C1 segment of cervical spinal cord (tissue), 14 donors: ENCODE results near the gene P2RX2.

Experiments
- DNase-seq, 14 donors: peaks; one replicate each; lab custom pipeline; 2025; lab: John Stamatoyannopoulos, UW

P2RX2 gene

DNA sequence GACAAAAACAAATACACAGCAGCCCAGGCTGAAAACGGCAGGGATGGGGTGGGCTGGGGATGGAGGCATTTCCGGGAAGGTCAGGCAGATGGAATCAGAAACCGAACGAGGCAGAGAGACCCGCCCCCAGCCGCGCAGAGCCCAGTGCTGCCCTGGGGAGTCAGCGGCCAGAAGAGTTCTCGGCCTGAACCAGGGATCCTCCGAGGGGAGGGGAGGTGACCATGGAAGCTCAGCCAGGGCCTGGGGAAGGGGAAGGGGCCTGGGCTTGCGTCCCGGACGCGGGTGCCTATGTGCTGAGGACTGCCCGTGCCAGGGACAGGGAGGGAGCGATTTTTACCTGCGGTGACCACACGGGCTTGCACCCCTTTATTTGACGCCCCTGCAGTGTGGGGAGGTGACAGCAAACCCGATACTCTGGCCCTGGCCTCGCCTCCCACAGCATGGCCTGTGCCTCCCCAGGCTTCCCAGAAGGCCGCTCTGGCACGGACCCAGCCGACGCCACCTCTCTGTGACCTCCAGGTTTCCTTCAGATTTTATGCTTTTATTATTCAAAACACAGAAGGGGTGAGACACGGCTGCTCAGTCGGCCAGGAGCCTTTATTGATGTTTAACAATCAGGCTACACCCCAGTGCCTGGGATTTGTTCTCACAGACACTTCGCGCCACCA is 15.9 kb upstream of the P2RX2 start:
- no peak for DNase-seq

DNA sequence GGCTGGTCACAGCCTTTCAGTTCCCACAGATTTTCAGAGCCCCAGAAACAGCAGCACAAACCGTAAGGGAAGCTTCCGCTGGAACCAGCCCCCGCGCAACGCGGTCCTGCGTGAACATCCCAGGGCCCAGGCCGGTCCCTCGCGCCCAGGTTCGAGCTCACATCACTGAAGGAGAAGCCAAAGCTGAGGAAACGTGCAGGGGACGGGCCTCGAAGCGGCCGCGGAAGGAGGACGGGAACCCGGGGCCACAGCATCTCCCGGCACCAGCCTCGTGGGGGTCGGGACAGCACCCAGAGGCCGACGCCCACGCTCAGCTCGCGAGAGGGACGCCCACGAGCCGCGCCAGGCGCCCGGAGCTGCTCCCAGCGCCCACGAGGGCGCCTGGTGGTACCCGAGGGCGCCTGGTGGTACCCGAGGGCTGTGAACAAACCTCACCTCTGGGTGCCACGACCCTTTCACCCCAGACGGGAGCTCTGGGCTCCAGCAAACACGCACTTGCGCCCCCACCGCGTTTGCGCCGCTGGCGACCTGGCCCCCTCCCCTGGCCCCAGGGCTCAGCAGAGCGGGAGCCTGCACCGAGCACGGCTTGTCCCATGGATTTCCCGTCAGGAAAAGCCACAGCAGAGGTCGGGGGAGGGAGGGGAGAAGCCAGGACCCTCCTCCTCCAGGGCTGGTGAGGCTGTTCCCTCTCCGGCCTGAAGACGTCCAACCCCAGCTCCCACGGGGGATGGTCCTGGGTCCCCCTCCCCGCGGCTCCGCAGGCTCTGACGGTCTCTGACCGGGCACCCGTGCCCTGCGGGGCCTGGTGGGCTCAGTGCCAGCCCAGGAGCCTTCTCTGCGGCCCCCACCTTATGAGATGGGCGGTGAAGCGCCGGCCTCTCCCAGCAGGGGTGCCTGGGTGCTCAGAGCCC is 15.1 kb upstream of the P2RX2 start:
- DNase-seq: no peak

DNA sequence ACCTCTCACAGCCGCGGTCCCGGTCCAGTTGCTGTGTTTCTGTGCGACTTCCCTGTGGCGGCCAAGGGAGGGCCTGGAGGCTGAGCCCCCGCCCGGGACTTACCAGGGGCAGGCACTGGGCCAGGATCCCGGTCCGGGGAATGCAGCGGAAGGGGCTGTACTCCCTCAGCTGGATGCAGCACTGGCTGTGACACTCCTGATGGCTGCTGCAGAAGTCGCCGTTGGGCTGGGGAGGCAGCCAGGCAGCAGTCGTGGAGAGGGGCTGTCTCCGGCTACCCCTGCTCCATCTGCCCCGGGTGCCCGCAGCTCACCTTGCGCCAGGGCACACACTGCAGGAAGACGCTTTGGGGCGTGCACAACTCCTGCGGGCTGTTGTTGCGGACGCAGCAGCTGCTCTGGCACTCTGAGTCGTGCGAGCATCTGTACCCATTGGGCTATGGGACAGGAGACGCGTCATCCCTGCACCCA is 14.4 kb upstream of the P2RX2 start:
- DNase-seq: no peak

DNA sequence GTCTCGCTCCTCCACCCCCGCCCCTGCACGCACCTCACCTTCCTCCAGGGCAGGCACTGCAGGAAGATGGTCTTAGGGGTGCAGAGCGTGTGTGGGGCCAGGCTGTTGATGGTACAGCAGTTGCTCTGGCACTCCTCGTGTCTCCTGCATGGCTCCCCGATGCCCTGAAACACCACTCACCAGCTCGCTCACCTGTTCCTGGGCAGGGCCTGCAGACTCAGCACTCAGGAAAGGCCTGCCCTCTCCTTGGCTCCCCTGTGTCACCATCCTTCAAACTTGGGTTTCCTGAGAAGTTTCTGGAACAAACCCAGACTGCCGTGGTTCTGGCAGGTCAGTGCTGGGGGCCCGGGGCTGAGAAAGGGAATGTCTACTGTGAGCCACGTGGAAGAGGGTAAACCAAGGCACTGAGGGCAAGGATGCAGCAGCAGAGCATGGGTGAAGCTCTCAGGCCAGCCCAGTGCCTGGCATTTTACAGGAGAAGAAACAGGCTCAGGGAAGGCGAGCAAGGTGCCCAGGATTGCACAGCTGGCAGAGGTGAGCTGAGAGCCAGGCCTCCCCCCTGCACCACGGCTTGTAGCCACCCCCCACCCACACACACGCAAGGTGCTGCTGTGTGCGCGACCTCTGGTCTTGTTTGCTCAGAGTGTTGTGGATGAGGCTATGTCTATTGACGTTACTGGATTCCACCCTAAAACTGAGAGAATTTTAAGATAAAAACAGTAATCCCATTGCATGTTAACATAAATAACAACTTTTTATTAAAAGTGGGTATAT is 13.7 kb upstream of the P2RX2 start:
- DNase-seq: no peak

DNA sequence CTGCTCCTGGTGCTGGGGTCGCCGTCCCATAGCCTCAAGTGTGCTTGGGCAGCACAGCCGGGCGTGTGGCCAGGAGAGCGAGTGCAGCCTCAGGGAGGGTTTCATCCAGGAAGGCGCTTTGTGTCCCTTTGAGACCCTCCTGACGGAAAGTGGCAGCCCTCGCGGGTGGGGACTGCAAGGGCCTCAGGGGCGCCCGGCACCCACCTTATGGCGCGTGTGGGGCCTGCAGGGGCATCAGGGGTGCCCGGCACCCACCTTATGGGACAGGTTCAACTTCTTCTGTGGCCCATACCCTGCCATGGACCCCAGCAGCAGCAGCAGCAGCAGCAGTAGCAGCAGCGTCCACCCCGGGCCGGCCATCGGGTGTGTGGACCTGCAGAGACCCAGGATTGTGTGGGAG is 12.7 kb upstream of the P2RX2 start:
- DNase-seq: no peak

DNA sequence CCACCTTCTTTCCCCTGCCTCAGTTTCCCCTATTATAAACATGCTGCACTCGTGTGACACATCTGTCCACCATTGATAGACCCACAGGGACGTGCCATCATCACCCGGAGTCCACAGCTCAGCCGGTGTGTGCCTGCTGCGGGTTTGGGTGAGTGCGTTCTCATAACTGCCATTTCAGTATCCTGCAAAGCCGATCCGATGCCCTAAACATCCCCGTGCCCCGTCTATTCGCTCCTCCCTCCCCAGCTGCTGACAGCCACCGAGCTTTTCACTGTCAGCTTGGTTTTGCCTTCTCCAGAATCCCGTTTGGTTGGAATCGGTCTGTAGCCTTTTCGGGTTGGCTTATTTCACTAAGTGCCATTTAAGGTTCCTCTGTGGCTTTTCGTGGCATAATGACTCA is 12.1 kb upstream of the P2RX2 start:
- no peak for DNase-seq

DNA sequence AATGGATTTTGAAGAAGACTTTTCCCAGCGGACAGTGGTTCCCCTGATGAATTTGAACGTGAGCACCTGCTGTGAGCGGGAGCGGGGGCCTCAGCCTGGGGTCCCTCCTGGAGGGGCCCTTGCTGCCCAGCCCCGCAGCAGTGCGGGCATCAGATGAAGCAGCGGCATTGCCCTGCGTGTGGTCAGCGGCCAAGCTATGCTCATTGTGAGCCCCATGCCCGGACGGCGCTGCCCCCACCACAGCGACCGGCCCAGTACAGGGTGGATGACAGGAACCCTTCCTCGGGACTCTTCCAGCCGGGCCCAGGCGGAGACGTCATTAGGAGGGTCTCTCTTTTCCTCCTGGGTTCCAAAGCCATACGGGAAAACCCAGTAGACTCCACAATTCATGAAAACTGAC is 11.6 kb upstream of the P2RX2 start:
- no peak for DNase-seq

DNA sequence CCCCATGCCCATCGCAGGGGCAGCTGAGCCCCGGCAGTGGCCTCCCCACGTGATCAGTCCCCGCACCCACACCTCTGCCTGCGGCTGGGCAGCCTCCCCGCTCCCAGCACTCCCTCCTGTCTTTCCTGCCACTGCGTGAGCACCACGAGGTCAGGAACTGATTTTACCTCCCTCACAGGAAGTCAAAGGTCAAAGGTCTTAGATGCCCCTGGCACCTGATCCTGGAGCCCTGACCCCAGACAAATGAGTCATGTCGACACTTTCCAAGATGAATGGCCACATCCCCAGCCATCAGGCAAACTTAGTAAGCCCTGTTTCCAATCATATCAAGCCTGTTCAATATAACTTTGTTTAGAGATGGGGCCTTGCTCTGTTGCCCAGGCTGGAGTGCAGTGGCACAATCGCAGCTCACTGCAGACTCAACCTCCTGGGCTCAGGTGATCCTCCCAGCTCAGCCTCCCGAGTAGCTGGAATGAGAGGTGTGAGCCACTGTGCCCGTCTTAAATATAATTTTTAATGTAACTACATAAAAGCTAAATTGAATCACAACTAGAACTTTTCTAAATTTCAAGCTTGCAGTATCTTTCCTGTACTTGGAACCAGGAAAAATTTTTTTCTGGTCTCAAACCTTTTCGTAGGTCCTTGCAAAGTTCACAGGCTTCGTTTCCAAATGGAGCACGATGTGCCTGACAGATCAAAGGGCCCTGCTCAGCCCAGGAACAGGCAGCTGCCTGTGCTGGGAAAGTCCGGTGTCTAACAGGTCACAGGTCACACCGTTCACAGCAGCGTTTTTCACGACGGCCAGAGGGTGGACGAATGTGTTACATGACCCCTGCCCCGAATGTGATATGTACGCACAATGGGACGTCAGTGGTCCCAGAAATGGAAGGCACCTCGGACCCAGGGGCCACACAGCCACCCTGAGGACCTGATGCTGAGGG is 10.1 kb upstream of the P2RX2 start:
- DNase-seq: no peak

DNA sequence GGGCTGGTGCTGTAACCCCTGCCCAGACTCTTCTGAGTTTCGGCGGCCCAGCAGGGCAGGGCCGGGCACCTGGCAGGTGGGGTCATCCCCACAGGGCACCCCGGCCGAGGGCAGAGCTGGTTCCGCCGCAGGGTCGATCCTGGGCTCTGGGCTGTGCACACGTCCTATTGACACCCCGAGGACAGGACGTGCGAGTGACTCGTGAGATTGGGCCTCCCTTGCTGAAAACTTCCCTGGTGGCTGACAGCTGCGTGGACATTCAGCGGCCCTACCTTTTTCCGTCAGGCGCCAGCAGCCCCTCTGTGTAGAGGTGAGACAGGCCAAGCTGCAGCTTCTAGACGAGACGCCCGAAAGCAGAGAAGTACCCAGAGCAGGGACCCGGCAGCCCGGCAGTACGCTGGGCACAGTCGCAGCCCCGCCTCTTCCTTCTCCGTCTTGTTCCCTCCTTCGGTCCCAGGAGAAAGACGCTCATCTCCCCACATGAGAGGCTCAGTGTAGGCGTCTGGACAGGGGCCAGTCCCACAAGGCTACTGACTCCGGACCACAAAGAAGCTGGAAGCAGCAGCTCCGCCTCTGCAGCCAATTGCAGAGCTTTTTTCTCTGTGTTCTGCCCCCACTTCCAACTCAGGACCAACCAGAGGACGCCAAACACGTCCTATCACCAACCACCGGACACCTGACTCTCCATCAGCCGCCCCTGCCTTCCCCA is 8.4 kb upstream of the P2RX2 start, which contains the start of gene LRCOL1:
Gene LRCOL1 (minus strand): TSS at position 532 of the 709 bp plus-strand sequence. CDS start 4,331 bp downstream, outside the sequence.
- peak in 1 of 14 donors; percentile 5 for DNase-seq

DNA sequence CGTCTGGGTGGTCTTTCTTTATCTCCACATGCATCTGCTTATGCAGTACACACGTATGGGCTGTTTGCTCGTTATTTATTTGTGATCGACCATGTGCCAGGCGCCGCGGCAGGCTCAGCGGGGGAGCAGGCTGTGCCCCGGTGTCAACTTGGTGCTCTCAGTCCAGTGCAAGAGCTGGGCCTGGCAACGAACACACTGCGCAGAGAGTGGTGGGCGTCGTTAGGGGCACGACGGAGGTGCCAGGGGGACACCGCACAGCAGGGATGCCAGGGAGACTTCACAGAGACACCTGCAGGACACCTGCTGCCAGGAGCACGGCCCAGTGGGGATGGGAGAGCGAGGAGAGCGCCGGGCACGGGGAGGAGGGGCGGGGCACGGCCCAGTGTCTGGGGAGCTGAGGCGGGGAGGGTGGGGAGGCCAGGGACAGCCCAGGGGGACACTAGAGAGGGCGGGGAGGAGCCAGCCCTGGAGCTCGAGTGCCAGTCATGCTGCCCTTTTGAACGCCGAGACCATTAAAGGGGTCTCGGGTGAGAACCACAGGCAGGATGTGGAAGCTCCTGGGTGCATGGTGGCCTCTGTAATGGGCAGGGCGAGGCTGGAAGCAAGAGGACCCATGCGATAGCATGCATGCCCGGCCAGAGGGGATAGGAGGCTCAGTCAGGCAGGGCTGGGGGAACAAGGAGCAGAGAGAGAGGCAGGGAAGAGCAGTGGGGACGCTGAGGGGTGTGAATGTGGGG is 7.5 kb upstream of the P2RX2 start:
- no peak for DNase-seq

DNA sequence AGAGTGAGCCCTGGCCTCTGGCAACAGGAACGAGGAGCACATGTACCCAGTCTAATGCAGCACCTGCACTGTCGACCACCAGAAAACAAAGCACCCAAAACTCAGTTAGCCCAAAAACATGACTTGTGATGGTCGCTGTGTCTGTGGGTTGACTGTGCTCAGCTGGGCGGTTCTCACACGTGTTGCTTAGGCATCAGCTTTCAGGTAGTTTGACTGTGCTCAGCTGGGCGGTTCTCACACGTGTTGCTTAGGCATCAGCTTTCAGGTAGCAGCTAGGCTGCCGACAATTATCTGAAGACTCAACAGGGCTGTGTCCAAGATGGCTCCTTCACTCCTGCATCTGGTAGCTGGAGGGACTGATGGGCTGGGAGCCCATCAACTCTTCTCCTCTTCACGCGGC is 7.0 kb upstream of the P2RX2 start:
- DNase-seq: no peak

DNA sequence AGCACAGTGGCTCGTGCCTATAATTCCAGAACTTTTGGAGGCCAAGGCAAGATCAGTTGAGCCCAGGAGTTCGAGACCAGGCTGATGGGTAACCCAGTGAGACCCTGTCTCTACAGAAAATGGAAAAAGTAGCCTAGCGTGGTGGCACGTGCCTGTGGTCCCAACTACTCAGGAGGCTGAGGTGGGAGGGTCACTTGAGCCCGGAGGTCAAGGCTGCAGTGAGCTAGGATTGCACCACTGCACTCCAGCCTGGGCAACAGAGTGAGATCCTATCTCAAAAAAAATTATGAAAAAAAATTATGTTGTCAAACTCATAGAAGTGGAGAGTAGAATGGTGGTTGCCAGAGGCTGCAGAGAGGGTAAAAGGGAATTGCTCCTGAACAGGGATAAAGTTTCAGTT is 4.5 kb upstream of the P2RX2 start:
- DNase-seq: no peak

DNA sequence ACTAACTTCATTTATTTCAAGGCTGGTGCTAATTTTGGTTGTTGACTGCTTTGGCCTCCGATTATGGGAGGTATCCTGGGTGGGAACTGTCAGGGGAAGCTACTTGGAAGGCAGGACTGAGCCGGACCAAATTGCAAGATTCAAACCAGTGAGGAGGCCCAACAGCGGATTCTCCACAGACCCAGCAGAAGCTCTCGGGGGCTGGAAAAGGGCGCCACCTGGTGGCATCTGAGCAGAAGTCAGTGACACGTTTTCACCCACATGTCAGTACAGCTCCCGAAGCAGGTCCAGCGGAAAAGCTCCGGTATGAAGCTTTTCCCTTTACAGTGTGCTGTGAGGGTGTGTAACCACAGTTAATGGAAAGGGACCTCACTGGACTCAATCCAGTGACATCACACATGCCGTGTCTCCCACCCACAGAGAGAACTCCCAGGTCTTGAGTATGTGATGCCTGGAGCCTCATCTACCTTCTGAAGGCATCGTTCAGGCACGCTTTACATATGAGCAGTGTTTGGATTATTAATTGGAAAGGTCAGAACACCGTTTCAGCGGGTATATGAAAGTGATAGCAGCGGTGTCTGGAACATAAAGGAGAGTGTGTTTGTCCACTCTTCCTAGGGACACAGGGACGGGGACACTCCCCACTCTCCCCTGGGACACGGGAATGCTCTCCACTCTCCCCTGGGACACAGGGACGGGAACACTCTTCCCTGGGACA is 3.6 kb upstream of the P2RX2 start:
- DNase-seq: peak; percentile 8 to 79 (median 41)

DNA sequence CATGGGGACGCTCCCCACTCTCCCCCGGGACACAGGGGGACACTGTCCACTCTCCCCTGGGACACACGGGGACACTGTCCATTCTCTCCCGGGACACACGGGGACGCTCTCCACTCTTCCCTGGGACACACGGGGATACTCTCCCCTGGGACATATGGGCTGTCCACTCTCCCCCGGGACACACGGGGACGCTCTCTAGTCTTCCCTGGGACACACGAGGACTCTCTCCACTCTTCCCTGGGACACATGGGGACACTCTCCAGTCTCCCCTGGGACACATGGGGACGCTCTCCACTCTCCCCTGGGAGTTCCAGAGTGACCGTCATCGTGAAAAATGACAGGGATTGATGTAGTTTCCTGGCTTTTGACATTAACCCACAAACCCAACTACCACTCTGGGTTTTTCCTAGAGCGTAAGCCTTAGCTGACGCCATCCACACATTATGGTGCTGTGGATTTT is 3.0 kb upstream of the P2RX2 start:
- DNase-seq: no peak

DNA sequence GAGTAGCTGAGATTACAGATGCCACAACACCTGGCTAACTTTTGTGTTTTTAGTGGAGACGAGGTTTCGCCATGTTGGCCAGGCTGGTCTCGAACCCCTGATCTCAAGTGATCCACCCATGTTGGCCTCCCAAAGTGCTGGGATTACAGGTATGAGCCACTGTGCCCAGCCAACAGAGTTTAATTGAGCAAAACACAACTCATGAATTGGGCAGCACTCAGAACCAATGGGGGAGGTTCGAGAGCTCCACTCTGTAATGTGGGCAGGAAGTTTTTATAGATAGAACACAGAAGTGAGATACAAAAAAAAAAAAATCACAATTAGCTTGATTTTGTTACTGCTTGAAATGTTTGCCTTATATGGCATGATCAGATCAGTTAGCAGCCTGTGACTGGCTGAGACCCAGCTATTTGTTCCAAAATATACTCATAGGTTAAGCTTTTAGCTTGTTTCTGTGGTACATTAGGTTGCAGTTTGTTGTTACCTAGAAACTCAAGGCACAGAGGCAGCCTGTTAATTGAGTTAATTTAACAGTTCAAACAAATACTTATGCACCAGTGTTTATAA is 1.4 kb upstream of the P2RX2 start:
- no peak for DNase-seq

DNA sequence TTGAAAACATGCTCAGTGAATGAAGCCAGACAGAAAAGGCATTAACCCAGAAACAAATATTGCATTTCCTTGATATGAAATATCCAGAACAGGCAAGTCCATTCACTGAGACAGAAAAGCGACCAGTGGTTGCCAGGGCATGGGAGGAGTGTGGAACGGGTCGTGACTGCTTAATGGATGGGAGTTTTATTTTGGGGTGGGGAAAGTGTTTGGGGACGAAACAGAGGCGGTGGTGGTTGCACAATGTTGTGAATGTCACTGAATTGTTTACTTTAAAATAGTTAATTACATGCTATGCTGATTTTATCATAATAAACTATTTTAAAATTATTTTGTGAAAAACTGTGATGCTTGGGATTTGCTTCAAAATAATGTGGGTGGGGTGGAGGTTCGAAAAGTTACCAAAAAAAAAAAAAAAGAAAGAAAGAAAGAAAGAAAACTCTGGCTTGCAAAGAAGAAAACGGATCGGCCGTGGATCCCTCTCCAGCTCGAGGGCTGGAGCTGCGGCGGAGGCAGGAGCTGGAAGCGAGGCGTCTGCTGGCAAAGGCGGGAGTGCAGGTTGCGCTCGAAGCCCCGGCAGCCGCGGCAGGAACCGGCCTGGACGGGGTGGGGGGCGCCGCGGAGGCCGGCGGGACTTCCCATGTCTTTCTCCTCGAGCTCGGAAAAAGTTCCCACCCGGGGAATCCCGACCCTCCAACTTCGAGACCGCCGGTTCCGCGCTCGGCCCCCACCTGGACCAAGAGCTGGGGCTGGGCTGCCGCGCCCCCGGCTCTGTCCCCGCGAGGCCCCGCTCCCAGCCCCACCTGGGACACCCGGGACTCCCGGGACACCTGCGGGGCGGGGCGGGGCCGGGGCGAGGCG is 524 bp upstream of the P2RX2 start:
- no peak for DNase-seq

DNA sequence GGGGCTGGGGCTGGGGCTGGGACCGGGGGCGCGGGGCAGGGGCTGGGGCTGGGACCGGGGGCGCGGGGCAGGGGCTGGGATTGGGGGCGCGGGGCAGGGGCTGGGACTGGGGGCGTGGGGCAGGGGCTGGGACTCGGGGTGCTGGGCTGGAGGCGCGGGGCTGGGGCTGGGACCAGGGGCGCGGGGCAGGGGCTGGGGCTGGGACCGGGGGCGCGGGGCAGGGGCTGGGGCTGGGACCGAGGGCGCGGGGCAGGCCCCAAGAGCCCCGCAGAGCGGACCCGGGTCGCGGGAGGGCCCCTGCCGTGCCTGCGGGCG is 452 bp downstream of the P2RX2 start:
- DNase-seq: no peak
